KOPT-K1 (cell line): ENCODE data around the gene FIBCD1.

Source experiments
- H3K27ac ChIP-seq: fragments of 200-600 bp; sonication (generic); 2 replicates; pipeline ENCODE4 v1.5.1; 2016; ENCODE audit warnings: antibody characterized with exemption, mild to moderate bottlenecking, low read depth, low read length; ENCODE audit not compliant: poor library complexity, severe bottlenecking
- H3K36me3 ChIP-seq: fragments of 200-600 bp; sonication (generic); 2 replicates; pipeline ENCODE4 v1.5.1; 2017; ENCODE audit warnings: antibody characterized with exemption, mild to moderate bottlenecking, low read length, moderate library complexity; ENCODE audit not compliant: insufficient read depth
- H3K9me3 ChIP-seq: fragments of 200-600 bp; sonication (generic); 2 replicates; pipeline ENCODE4 v1.5.1; 2017; ENCODE audit warnings: antibody characterized with exemption, low read length, mild to moderate bottlenecking; ENCODE audit not compliant: insufficient read depth, poor library complexity, severe bottlenecking

The FIBCD1 gene

DNA sequence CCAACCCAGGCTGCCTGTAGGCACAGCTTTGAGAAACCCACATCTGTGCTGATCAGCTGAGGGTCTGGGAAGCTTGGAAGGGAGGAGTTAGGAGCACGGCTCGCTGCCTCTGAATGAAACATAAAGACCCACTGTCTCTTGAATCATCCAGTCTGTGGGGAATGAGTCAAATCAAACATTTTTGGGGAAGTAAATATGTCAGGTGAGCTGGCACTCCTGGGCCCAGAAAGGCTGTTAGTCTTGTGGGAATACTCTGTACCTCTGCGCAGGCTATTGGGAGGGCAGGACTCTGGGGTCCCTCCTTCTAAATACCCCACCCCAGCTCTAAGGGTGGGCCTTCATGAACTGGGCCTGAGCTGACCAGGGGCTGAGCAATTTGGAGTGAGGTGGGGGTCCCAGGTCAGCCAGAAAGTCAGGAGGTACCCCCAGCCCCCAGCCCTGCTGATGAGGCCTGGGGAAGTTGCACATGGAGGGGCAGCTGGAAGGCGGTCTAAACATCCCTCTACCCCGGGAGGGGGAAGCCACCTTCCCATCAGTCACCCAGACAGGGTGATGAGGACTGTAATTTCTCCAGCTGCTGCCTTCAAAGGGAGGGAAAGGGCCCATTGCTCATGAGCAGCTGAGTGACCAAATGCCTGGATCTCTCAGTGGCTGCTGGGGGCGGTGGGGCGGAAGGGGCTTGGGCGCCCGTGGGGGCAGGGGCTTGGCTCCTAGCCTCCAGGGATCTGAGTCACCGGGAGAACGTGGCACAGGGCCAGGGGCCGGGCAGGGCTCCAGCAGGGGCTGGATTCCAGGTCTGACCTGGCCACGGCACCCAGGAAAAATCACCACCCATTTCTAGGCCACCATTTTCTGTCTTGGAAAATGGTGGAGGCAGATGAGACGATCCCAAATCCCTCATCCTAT, 10.8 kb downstream of the FIBCD1 start:
- Histone ChIP-seq H3K36me3 (no peaks in the 10 kb centered on the region), H3K9me3 (no peaks in the 10 kb centered on the region), H3K27ac (no peak overlapping the region)

DNA sequence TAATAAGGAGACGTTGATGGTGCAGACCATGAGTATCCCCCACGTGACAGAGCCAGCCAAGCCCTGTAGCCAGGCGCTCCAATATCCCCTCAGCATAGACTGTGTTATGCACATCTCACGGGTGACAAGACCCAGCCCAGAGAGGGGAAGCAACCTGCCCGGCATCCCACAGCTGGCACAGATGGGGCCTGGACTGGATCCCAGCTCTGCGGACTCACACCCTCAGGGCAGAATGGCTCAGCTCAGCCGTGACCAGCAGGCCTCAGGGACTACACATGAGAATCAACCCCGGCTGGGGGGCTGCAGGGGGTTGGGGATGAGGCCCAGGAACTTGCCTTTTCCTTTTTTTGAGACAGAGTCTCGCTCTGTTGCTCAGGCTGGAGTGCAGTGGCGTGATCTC, 11.7 kb downstream of the FIBCD1 start:
- Histone ChIP-seq H3K9me3 (no peaks in the 10 kb centered on the region), H3K36me3 (no peaks in the 10 kb centered on the region), H3K27ac (no peak overlapping the region)

DNA sequence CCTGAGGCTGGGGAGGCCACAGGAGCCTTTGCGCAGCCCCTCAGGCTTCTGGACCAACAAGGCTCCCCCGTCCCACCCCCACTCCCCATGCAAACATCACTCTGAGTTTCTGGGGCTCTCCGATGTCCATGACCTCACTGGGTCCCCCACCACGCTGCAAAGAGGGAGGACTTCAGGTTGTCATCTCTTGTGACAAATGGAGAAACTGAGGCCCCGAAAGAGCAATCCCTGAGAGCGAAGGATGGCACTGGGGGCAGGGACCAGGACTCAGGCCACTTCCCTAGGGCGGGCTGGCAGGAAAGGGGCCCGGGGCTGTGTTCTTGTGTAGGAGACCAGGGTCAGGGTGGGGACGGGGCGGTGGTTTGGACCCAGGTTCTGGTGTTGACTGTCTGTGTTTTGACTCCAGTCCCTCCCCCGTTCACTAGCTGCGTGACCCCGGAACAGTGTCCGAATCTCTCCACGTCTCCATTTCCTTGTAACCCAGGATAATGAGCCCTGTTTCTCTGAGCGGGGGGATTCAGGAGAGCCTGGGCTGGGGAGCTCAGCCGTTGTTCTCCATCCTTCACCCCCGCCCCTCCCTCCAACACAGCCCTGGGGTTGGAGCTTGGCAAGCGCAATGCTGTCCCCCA, 13.9 kb downstream of the FIBCD1 start:
- no peak overlapping the region for H3K27ac ChIP-seq
- no peaks in the 10 kb centered on the region for H3K36me3 ChIP-seq
- no peaks in the 10 kb centered on the region for H3K9me3 ChIP-seq

DNA sequence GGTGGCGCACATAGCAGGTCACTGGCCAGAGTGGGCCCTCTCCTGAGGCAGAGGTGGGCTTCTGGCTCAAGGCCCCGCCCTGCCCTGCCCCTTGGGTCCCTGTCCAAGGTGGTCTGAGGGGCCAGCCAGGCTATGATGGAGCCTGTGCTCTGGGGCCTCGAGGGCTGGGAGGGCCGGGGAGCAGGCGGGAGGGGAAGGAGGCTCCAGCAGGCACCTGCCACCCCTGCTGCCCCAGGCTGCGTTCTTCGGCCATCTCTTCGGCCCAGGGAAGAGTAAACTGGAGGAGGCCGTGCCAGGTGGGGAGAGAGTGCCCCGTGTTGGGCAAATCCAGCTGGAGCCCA, 14.6 kb downstream of the FIBCD1 start:
- Histone ChIP-seq H3K9me3 (no peaks in the 10 kb centered on the region), H3K36me3 (no peaks in the 10 kb centered on the region), H3K27ac (no peak overlapping the region)

DNA sequence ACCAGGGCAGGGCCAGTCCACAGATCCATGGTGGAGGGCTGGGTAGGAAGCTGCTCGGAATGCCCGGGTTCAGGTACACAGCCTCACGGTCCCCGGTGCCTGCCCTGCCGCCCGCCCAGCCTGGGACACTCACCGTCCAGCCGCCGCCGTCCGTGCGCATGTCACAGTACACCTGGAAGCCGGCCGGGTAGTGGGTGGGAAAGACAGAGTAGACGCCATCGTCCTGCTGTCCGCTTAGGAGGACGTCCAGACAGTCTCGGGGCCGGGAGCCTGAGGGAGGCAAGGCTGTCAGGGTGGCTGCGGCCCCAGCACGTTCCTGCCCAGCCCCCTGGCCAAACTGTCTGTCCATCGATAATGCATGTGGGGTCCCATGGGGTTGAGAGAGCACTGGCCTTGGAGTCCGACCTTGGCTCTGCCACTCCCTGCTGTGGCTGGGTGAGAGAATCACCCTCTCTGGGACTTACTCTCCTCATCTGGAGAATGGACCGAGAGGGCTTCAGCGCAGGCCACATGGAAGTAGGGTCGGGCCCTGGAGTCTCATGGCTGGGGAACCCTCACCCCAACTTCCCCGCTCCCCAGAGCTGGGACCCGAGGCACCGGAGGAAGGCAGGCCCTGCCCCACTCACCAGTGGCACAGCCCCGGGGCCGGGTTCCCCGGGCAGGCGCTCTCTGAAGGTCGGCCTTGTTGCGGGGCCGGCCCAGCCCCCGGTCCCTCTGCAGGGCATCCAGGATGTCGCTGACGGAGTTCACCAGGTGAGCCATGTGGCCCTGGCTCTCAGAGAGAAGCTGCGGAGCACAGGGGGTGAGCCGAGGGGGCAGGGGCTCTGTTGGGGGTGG, 15.2 kb downstream of the FIBCD1 start:
- H3K9me3 ChIP-seq = no peaks in the 10 kb centered on the region
- no peaks in the 10 kb centered on the region for H3K36me3 ChIP-seq
- H3K27ac ChIP-seq = no peak overlapping the region

DNA sequence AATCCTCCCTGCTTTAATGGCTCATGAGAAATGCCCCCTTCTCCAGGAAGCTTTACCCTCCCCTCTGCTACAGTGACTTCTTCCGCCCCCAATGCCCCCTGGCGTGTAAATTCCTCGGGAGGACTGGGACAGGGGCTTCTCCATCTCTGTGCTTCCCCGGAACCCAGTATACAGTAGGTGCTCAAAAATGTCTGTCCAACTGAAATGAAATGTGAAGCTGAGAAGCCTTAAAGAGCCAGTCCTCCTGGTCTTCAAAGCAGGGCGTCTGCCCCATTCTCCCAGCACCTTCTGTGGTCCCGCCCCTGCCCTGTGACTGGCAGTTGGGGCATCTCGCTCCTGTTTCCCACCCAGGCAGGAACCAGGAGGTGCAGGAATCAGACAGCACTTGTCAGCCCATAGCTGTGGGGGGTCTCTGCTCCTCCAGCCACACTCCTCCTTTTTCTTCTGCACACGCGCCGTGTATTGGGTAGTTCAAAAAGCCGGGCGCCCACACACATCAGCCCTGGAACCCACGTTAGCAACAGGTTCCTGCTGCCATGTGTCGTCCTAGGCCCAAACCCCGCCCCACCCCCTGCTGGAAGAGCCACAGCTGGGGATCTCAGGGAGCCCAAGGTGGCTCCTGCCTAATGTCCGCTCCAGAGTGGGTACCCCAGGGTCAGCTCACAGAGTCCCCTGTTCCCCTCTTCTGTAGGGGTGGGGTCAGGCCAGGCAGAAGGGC, 16.0 kb downstream of the FIBCD1 start:
- Histone ChIP-seq H3K36me3 (no peaks in the 10 kb centered on the region), H3K27ac (no peak overlapping the region), H3K9me3 (no peaks in the 10 kb centered on the region)

DNA sequence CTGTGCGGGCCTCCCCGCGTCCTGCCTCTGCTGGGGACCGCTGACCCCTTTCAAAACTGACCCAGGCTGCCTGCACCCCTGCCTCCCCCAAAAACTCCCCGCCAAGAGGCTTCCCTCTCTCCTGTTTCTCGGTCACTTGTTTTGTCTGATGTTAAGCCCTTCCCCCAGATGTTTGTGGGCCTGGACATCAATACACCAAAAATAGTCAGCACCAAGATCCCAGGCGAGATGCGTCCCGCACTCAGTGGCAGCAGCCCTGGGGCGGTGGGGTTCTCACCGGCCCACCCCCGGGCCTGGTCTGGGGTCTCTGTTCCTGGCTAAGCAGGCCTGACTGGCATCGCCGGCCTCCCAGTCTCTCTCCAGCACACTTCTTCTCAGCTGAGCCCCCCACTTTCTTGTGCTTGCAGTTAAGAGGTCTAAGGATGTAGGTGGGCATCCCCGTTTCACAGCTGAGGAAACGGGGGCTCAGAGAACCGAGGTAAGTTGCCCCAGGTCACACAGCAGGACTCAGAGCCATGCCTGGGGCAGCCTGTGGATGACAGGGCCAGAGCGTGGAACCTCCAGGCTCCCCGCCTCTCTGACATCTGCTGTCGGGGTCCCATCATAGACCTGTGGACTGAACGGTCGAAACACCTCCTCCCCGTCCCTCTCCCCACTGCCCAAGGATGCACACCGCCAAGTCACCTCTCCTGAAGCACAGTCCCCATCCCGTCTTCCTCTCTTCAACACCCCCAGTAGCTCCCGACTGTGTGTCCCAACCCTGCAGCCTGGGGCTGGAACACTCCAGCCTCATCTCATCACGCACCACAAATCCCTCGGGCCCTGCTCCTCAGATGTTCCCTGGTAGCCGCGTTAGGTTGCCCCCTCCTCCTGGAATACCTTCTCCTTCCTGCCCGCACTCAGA, 16.8 kb downstream of the FIBCD1 start:
- Histone ChIP-seq H3K9me3 (no peaks in the 10 kb centered on the region), H3K27ac (no peak overlapping the region), H3K36me3 (no peaks in the 10 kb centered on the region)

DNA sequence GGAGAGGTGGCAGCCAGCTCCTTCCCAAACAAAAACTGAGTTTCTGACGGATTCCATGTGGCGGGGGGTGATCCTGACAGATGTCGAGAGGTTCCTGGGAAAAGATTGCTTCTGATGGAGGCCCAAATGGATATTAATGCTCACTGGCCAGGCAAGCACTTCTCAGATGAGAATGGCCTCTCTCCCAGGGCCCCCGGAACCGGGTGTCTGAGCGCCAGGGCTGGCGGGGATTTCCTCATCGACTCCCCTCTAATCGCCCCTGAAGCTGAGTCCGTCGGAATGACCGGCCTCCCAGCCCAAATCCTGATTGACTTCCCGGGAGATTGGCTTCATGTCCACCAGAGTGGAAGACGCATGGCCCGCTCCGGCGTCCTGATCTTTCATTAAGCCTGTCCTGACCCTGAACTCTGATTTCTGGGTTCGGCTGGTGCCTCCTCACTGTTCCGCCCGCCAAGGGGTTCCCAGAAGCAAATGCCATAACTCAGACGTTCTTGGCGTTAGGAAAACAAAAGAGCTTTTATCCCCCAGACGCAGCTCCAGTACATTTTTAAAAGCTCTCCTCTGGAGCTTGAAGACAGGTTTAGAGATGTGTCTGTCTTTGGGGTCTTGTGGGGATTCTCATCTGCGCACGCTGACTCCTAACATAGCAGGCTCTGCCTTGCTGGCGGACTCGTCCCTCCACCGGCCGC, 17.6 kb downstream of the FIBCD1 start:
- no peaks in the 10 kb centered on the region for H3K9me3 ChIP-seq
- no peaks in the 10 kb centered on the region for H3K36me3 ChIP-seq
- no peak overlapping the region for H3K27ac ChIP-seq

DNA sequence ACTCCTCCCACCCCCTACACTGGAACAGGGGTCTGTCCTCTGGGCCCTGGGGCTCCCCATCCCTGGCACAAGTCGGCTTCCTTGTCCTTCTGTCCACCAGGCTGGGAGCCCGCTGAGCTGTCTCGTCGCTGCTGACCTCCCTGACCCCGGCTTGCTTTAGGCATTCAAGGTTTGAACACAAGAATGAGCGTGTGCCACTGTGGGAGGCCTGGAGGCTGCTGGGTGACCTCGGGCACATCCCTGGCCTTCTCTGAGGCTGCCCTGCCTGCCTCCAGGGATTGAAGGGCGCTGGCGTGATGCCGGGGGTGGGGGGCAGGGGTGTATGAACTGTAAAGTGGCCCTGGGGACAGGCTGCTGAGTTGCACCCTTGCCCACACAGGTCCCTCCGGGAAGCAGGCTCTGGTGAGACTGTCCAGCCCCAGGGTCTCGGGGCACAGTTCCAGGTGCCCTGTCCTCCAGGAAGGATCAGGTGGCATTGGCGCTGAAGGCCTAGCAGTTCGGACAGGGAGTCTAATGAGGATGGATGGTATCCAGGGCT, 18.2 kb downstream of the FIBCD1 start:
- Histone ChIP-seq H3K9me3 (no peaks in the 10 kb centered on the region), H3K27ac (no peak overlapping the region), H3K36me3 (no peaks in the 10 kb centered on the region)

DNA sequence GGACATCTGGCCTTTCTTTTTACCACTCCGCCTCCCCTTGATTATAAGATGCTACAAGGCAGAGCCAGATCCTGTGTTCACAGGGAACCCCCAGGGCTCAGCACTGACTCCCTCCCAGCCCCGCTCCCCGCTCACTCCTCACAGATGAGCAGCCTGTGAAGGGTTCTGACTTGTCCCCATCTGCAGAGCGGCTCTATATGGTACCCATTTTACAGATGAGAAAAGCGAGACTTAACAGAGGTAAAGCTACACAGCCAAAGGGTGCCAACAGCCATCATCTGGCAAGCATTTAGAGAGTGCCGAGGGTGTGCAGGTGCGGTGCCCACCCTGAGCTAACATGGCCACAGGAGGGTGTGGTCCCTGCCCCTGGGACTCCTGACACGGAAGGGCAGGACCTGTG, 18.8 kb downstream of the FIBCD1 start:
- H3K9me3 ChIP-seq = no peaks in the 10 kb centered on the region
- H3K27ac ChIP-seq = no peak overlapping the region
- no peaks in the 10 kb centered on the region for H3K36me3 ChIP-seq

DNA sequence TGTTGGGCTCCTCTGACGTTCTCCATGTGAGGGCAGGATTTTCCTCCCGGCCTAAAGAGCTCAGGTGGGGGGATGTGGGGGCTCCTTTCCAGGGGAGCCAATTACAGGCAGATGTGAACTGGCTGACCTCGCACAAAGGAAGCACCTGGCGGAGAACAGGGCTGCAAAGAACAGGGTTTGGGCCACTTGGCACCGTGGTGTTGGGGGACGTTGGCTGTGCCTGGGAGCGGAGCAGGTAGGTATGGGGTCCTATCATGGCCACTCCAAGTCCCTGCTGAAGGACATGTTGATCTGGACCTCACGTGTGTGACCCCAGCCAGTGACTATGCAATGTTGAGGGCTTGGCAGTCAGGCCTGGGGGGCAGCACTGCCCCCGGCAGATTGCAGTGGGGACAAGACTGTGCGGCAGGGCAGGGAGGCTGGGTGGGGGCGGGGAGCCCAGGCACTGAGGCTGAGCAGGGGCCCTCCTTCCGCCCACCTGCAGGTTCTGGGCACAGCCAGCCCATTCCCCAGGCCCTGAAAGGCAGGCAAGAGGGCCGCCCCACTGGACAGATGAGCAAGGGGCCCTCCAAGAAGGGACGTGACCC, 19.4 kb downstream of the FIBCD1 start:
- Histone ChIP-seq H3K36me3 (no peaks in the 10 kb centered on the region), H3K9me3 (no peaks in the 10 kb centered on the region), H3K27ac (no peak overlapping the region)

DNA sequence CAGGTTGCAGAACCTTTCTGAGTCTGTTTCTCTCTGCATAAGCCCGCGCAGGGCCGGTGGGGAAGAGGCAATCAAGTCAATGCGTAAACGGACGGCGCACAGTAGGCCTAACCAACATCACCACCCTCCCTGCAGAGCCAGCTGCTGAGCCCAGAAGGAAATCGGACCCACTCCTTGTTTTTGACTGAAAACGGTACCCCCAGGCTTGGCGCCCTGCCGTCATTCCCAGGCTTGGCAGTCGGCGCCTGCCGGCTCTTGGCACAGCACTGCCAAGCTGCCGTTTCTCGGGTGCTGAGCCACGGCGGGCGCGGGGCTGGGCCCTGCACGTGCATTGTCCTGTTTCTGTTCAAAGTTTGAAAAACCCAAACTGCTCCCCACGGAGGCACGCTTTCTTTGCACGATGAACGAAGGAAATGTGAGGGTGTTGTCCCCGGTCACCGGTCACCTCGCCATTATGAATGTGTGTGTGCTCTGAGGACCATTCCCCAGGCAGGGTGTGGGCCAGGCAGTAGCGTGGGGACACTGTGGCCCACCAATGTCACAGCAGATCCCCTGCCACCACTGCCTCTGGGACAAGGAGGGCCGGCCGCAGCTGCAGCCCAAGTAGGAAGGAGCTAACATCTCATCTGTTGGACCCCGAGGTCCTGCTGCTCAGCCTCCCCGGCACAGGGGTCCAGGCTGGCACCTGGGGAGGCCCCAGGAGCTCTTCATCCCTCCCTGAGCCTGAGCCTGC, 20.1 kb downstream of the FIBCD1 start:
- Histone ChIP-seq H3K27ac (no peak overlapping the region), H3K36me3 (no peaks in the 10 kb centered on the region), H3K9me3 (no peaks in the 10 kb centered on the region)
